Lower leg skin (tissue), 3 donors: ENCODE results near the gene APOBEC3C.

Experiments used
- CTCF ChIP-seq, 3 donors: fragments of 450-650 bp; IDR thresholded peaks; one replicate each; pipeline ENCODE4 v1.5.1; 2016; ENCODE audit warnings: antibody characterized with exemption in 3 of 3, mild to moderate bottlenecking in 3 of 3, moderate library complexity in 2 of 3
- POLR2A ChIP-seq, 2 donors: fragments of 450-650 bp; IDR thresholded peaks; one replicate each; pipeline ENCODE4 v1.6.1; 2016 to 2017; ENCODE audit warnings: antibody characterized with exemption in 2 of 2, mild to moderate bottlenecking in 1 of 2, moderate library complexity in 1 of 2

GRCh38 chr22:38968801-38969200 is 45.3 kb upstream of the APOBEC3C start:
- TF ChIP-seq CTCF (IDR thresholded peaks at IDR 0.05) (no peak), POLR2A (IDR thresholded peaks at IDR 0.05) (no peak)
